GM21423 (cell line): Measurements from ENCODE around the gene USB1.
A peak's percentile ranks its signal among the peaks of the same experiment; 100 is the strongest.

ENCODE experiments used
- ATAC-seq: cut with Tn5 transposase; IDR thresholded peaks from one replicate; pipeline ENCODE4 v1.9.1; 2021; ENCODE audit warnings: mild to moderate bottlenecking, moderate library complexity; ENCODE audit not compliant: unreplicated experiment

Gene USB1, protein sequence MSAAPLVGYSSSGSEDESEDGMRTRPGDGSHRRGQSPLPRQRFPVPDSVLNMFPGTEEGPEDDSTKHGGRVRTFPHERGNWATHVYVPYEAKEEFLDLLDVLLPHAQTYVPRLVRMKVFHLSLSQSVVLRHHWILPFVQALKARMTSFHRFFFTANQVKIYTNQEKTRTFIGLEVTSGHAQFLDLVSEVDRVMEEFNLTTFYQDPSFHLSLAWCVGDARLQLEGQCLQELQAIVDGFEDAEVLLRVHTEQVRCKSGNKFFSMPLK

DNA sequence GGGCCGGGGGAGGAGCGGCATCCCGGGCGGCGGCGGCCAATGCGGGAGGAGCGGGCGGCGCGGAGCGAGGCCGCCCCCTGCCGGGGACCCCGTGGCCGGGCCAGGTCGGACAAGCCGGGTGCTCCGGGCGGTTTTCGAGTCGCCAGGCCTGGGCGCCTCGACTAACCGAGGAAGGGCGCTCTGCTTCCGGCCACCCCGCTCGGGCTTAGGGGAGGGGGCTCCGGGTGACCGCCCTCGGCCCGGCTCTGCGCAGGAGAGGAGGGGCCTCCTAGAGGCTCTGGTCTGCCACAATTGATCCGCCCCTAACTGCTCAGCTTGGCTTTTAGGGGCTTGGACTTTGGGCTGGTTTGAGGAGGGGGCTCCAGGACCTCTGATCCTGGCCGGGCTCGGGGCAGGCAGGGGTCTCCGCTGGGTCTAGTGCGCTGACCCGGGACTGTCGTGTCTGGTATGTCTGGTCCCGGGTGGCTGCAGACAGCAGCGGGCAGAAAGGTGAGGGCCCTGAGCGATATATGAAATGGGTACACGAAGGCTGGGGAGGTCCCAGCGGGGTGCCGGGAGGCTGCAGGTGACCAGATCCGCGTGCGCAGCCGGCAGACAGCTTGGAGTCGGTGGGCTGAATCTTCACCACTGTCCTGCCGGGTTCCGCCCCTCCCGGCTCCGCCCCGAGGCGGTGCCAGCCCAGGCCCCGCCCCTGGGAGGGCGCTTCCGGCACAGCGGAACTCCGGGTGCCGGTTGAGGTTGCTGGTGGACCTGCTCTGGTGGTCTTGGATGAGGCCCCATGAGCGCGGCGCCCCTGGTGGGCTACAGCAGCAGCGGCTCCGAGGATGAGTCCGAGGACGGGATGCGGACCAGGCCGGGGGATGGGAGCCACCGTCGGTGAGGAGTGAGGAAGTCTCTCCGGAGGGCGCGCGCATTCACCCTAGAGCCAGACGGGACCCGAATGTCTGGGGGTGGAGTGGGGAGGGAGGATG lies at the start of gene USB1:
USB1 (plus strand) TSS at position 702 of the 971 bp plus-strand sequence; CDS start at position 779, 77 bp downstream.
- peak; percentile 81 for ATAC-seq

- no peak for ATAC-seq
These were observed 48.3 kb upstream of the USB1 start for GRCh38 chr16:57952909-57953308.

DNA sequence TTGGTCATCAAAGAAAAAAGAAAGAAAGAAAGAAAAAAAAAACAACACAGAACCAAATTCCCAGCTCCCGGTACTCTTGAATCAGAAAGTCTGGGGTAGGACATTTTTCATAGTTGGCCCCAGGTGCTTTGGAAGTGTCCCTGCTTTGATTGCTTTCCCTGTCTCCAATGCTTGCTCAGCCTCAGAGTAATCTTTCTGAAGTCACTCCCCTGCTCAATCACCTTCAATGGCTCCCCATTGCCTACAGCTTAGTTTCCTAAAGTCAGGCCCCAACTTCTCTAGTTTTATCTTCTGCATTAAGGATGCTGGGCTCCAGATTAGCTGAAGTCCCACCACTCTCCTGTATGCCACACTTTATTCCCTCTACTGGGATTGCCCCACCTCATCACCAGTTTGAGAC lies 47.4 kb upstream of the USB1 start:
- ATAC-seq = no peak

GRCh38 chr16:57955572-57956188 lies 45.5 kb upstream of the USB1 start:
- no peak for ATAC-seq

GRCh38 chr16:57956270-57956808 lies 44.9 kb upstream of the USB1 start:
- ATAC-seq = no peak

GRCh38 chr16:57956924-57957672 lies 44.1 kb upstream of the USB1 start:
- ATAC-seq = no peak

DNA sequence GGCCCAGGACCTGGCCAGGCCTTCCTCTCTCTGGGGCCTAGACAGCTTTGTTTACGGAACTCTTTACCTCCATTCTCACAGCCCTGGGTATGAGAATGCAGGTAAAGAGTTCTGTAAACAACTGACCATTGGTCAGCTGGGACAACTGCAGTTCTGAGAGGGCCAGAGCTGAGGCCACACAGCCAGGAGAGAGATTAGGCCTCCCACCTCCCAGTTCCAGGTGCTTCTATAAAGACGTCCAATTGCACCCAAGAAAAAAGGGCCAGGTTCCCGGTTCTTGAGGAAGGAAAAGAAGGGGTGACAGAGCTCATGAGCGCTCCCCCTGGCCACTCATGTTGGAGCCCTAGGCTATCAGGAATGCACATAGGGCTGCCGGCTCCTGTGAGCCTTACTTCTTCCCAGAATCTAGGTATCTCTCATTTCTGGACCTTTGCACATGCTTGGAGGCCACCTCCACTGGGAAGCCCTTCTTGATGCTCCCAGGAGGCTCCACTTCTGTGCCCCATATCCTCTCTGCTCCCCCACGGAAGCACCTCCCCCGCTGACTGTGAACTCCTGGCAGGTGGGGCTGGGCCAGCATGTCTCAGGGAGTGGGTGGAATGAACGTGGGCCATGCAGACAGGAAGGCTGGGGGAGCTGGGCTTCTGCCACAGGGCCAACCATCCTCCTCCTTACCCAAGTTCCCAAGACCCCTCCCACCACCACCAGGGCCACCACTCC lies 43.4 kb upstream of the USB1 start:
- no peak for ATAC-seq

DNA sequence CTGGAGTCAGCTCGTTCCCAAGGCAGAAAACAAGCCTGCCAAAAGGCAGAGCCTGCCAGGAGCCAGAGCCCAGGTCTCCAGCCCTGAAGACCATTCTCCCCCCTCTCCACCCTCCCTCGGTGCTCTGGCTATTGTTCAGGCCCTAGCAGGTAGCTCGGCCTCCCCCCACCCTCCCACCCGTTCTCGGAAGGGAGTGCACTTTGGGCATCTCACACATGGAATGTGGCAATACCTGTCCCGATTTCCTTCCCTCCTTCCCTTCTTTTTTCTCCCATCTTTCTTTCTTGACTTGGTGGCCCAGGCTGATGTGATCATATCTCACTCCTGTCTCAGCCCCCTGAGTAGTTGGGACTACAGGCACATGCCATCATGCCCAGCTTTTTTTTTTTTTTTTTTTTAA lies 42.7 kb upstream of the USB1 start:
- no peak for ATAC-seq

- no peak for ATAC-seq
These were observed 42.1 kb upstream of the USB1 start for GRCh38 chr16:57959121-57959520.

DNA sequence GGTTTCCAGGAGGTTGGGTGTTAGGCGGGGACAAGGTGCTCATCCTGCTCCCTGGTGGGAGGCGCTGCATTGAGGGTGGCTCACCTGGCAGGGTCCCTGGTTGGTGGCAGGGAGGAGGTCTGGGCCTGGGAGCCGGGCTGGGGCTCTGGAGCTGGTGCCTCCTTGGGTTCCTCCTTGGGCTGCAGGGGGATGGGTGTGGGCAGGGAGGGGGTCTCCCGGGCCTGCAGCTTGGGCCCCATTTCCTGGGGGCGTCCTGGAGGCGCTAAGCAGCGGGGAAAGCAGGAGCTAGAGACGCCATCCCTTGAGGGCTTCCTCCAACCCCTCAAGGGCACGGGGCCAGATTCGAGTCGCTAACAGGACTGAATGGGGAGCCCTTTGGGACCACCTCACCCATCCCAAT lies 41.4 kb upstream of the USB1 start:
- no peak for ATAC-seq

GRCh38 chr16:57960310-57960709 lies 40.9 kb upstream of the USB1 start:
- no peak for ATAC-seq

GRCh38 chr16:57960826-57961472 lies 40.3 kb upstream of the USB1 start:
- no peak for ATAC-seq

DNA sequence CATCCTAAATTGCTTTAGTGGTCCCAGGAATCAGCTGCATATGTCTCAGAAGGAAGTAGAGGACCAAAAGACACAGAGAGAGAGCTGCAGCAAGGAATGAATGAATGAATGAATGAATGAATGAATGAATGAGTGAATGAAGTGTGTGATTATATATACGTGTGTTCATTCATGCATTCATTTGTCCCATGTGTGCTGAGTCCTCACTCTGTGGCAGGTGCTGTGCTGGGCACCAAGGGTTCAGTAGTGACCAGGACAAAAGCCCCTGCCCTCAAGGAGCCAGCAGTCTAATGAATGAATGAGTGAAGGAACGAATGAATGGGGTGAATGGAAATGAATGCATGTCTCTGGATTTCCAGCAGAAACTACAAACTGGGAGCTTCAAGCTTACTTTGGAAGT lies 39.7 kb upstream of the USB1 start:
- no peak for ATAC-seq

DNA sequence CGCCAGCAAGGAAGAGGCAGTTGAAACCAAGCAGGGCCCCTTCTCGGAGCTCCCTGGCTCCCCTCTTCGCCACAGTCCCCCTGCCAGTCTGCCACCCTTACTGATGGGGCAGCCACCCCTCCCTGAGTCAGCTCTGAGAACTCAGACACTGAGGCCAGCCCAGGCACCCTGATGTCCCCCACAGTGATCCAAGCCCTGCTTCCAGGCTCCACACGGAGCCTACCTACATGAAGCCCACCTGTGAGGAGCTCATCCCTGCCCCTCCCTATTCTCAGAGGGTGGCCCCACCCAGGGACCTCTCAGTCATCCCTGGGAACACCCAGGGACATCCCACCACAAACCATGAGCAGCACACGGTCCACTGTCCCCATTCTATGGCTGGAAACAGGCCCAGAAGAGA lies 39.2 kb upstream of the USB1 start:
- ATAC-seq = no peak

GRCh38 chr16:57962756-57963155 lies 38.5 kb upstream of the USB1 start:
- ATAC-seq = no peak

- no peak for ATAC-seq
These were observed 37.0 kb upstream of the USB1 start for GRCh38 chr16:57964157-57964700.

- ATAC-seq = no peak
These were observed 34.9 kb upstream of the USB1 start for GRCh38 chr16:57966204-57966771.

DNA sequence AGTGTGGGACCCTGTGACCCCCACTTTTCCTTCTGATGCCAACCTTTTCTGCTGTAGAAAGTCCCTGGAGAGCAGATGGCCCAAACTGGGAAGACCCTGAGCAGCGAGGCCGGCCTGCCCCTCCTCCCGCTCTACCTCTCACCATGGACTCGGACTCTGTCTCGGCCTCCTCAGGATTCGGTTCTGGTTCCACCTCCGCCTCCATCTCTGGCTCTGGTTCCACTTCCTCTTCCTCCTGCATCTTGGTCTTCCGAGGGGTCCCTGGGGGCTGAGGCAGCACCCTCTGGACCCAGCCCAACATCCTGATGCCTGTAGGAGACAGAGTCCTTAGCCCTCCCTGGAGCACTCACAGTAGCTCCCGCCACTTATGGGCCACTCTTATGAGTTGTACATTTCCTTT lies 34.2 kb upstream of the USB1 start:
- ATAC-seq = no peak

GRCh38 chr16:57967916-57968315 lies 33.3 kb upstream of the USB1 start:
- ATAC-seq = no peak
